HG03175 (cell line): Measurements from ENCODE around the gene MRPL45.
A peak's percentile ranks its signal among the peaks of the same experiment; 100 is the strongest.
"Not testable (repeated sequence)": the region's sequence is repeated elsewhere in the genome, so short reads cannot be mapped to it uniquely, and the experiment has no call there.

ENCODE experiments used
- ATAC-seq: cut with Tn5 transposase; IDR thresholded peaks from one replicate; pipeline ENCODE4 v1.9.1; 2021; ENCODE audit warnings: mild to moderate bottlenecking, moderate library complexity; ENCODE audit not compliant: unreplicated experiment

MRPL45 gene

GRCh38 chr17:38296834-38297517 lies at the start of gene MRPL45:
Gene MRPL45, plus strand, starts transcription at chr17:38297168. Its CDS starts 16 bp downstream, at chr17:38297184.
- peak; percentile 91 for ATAC-seq

GRCh38 chr17:38253191-38253590 lies 43.8 kb upstream of the MRPL45 start:
- ATAC-seq = not testable (repeated sequence)

GRCh38 chr17:38254357-38254756 lies 42.6 kb upstream of the MRPL45 start:
- not testable (repeated sequence) for ATAC-seq

GRCh38 chr17:38257013-38257621 lies 39.9 kb upstream of the MRPL45 start:
- ATAC-seq = peak; percentile 79

- ATAC-seq = not testable (repeated sequence)
Observed at GRCh38 chr17:38265974-38266506, 30.9 kb upstream of the MRPL45 start.

- not testable (repeated sequence) for ATAC-seq
Observed at GRCh38 chr17:38266571-38266970, 30.4 kb upstream of the MRPL45 start.

- ATAC-seq = not testable (repeated sequence)
Observed at GRCh38 chr17:38268138-38268537, 28.8 kb upstream of the MRPL45 start.

- not testable (repeated sequence) for ATAC-seq
Observed at GRCh38 chr17:38269045-38269444, 27.9 kb upstream of the MRPL45 start.

GRCh38 chr17:38269552-38269951 lies 27.4 kb upstream of the MRPL45 start:
- ATAC-seq = not testable (repeated sequence)

GRCh38 chr17:38285994-38286393 lies 11.0 kb upstream of the MRPL45 start:
- not testable (repeated sequence) for ATAC-seq

GRCh38 chr17:38286501-38287091 lies 10.4 kb upstream of the MRPL45 start:
- not testable (repeated sequence) for ATAC-seq

- ATAC-seq = not testable (repeated sequence)
Observed at GRCh38 chr17:38288217-38288827, 8.6 kb upstream of the MRPL45 start.

- ATAC-seq = not testable (repeated sequence)
Observed at GRCh38 chr17:38289760-38290159, 7.2 kb upstream of the MRPL45 start.

- ATAC-seq = not testable (repeated sequence)
Observed at GRCh38 chr17:38295602-38296365, 1.2 kb upstream of the MRPL45 start.

GRCh38 chr17:38315497-38315896 lies 18.5 kb downstream of the MRPL45 start:
- no peak for ATAC-seq

- no peak for ATAC-seq
Observed at GRCh38 chr17:38317081-38317480, 20.1 kb downstream of the MRPL45 start.

- ATAC-seq = no peak
Observed at GRCh38 chr17:38320482-38320881, 23.5 kb downstream of the MRPL45 start.

- ATAC-seq = no peak
Observed at GRCh38 chr17:38322156-38322779, 25.3 kb downstream of the MRPL45 start.

GRCh38 chr17:38322897-38323296 lies 25.9 kb downstream of the MRPL45 start:
- no peak for ATAC-seq

GRCh38 chr17:38324141-38324697 lies 27.3 kb downstream of the MRPL45 start:
- ATAC-seq = no peak
